CD4-positive, alpha-beta T cell treated with Interferon alpha-2 for 1 hour (primary cell): ENCODE results near the gene RGS21.
"Not testable (repeated sequence)": the region's sequence is repeated elsewhere in the genome, so short reads cannot be mapped to it uniquely, and the experiment has no call there.

Experiments
- DNase-seq, 2 donors: peaks; one replicate each; pipeline ENCODE4 v3.0.0-alpha.2; 2020 to 2022

RGS21 gene

GRCh38 chr1:192316942-192317450 is at the start of gene RGS21:
TSS of gene RGS21 (plus strand) at chr1:192316992. CDS start at chr1:192343037, 26,045 bp downstream.
- no peak for DNase-seq

GRCh38 chr1:192268468-192269052 is 48.2 kb upstream of the RGS21 start:
- DNase-seq = no peak

GRCh38 chr1:192270398-192270797 is 46.4 kb upstream of the RGS21 start:
- no peak for DNase-seq

GRCh38 chr1:192272732-192273131 is 44.1 kb upstream of the RGS21 start:
- DNase-seq = no peak

GRCh38 chr1:192274588-192274987 is 42.2 kb upstream of the RGS21 start:
- no peak for DNase-seq

GRCh38 chr1:192277635-192278034 is 39.2 kb upstream of the RGS21 start:
- no peak for DNase-seq

GRCh38 chr1:192284927-192285326 is 31.9 kb upstream of the RGS21 start:
- DNase-seq = no peak

GRCh38 chr1:192303029-192303428 is 13.8 kb upstream of the RGS21 start:
- no peak for DNase-seq

GRCh38 chr1:192308314-192308713 is 8.5 kb upstream of the RGS21 start:
- DNase-seq = not testable (repeated sequence)

GRCh38 chr1:192311281-192311680 is 5.5 kb upstream of the RGS21 start:
- DNase-seq = peak in 1 of 2 donors; percentile 2

GRCh38 chr1:192327997-192328396 is 11.2 kb downstream of the RGS21 start:
- DNase-seq = no peak

- DNase-seq = no peak
Measured at GRCh38 chr1:192342842-192343241, 26.1 kb downstream of the RGS21 start.

- DNase-seq = no peak
Measured at GRCh38 chr1:192343344-192343743, 26.6 kb downstream of the RGS21 start.

- DNase-seq = no peak
Measured at GRCh38 chr1:192349314-192349713, 32.5 kb downstream of the RGS21 start.

GRCh38 chr1:192350356-192350755 is 33.6 kb downstream of the RGS21 start:
- no peak for DNase-seq

GRCh38 chr1:192351550-192351949 is 34.8 kb downstream of the RGS21 start:
- DNase-seq = no peak

- DNase-seq = no peak
Measured at GRCh38 chr1:192357924-192358323, 41.1 kb downstream of the RGS21 start.

- DNase-seq = no peak
Measured at GRCh38 chr1:192358402-192358801, 41.6 kb downstream of the RGS21 start.

GRCh38 chr1:192358822-192359221 is 42.0 kb downstream of the RGS21 start:
- DNase-seq = no peak

GRCh38 chr1:192363177-192363576 is 46.4 kb downstream of the RGS21 start:
- DNase-seq = no peak

GRCh38 chr1:192367436-192367835 is 50.6 kb downstream of the RGS21 start:
- no peak for DNase-seq

GRCh38 chr1:192375306-192375705 is 58.5 kb downstream of the RGS21 start:
- no peak for DNase-seq

- DNase-seq = no peak
Measured at GRCh38 chr1:192376374-192376773, 59.6 kb downstream of the RGS21 start.

- DNase-seq = no peak
Measured at GRCh38 chr1:192378276-192378675, 61.5 kb downstream of the RGS21 start.

- DNase-seq = no peak
Measured at GRCh38 chr1:192378878-192379277, 62.1 kb downstream of the RGS21 start.
